Activated CD4-positive, alpha-beta T cell treated with anti-CD3 and anti-CD28 coated beads, Interleukin-2, amount 50 U/mL, for 48 hours (primary cell): ENCODE results near the gene IRF2BPL.

ENCODE experiments used
- DNase-seq, 2 experiments: peaks; one replicate each; pipeline ENCODE4 v3.0.0-alpha.2; 2020

IRF2BPL gene

DNA sequence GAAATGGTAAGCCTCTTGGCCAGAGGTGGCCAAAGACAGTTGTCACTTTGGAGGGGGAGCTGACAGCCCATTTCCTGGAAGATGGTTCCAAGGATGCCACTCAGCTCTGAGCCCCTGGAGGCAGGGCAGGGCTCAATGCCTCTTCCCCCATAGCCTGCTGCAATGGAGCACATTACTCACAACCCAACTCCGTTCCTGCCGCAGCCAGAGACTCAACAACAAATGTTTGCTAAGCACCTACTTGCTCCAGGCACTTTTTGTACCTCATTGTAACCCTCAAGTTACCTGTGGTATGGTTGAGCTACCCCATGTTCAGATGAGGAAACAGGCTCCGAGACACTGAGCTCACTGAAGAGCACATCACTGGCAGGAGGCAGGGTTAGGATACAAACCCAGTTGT, 19.5 kb downstream of the IRF2BPL start:
- no peak for DNase-seq

DNA sequence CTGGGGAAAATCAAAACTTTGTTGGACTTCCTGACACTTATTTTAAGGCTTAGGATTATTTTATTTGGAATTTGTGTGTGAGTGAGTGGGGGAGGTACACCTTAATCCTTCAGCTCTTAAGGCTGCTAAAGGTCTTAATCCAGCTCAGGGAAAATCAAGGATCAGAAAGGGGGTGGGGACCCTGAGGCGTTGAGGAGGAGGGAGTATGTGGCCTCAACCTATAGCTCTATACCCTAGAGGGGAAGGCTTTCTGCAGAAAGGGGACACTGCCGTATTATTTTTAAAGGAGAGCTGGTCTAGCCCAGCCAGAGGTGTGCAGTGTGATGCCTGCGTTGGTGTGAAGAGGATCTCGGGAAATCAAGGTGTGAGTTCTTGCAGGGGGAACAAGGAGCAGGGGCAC, 20.0 kb downstream of the IRF2BPL start:
- no peak for DNase-seq

DNA sequence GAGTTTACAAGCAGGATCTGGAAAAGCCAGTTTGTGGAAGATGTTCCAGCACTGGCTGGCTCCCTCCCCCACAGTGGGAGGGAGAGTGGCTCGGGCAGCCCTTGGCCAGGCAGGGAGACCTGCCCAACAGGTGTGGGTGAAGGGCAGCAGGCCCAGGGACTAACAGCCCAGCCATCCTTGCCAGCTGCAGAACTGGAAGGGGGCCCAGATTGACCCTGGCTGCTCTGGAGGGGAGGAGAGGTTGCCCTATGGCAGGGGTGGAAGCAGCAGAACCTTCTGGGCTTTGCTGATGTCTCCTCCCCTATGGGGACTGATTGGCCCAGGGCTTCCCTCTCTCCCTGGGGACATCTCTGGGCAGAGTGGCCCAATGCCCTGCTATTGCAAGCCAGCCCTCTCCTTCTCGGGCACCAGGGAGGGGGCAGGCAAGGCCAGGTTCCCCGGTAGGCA, 20.5 kb downstream of the IRF2BPL start:
- no peak for DNase-seq

DNA sequence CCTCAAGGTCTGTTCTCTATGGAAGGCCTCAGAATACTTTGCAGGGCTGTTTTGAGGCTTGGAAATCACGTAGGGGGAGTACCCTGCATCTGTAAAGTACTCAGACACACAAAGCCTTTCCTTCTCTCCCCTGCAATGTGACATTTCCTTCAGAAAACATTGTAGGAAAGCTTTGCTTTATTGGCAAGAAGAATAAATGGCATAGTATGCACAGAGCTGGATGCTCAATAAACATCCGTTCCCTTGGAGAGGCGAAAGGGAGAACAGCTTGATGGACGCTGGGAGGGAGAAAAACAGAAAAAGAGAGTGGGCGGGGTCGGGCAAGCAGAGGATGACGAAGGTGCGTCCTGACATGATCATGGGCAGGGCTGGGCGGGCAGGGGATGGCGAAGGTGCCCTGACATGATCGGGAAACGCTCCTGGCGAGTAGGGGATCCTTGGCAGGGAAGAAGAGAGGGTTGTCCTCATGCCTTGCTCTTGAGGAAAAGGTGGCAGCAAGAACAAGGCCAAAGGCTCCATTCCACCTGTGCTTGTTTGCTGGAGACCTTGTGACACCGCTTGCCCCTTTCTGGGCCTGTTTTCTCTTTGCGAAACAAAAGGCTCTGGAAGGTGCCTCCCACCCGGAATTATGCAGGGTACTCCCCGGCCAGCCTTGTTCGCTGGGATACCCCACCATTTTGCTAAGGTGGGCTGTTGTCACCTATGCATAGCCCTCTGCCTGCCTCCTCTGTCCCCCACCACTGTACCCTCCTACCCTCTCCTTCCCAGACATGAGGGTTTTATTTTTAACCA, 21.1 kb downstream of the IRF2BPL start:
- no peak for DNase-seq

DNA sequence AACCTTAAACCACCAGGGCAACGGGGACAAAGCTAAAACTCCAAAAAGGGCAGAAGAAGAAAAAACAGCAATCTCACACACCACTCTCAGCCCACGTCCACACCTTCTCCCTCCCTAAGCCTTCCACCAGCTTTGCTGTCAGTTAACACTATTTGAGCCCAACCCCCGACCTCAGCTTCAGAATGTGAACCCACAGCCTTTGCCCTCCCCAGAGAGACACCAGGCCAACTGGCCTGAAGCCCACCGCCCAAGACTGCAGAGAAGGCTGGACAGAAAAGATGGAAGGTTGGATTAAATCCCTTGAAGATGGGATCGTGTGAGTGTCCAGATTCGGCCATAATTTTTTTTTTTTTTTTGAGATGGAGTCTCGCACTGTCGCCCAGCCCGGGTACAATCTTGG, 22.4 kb downstream of the IRF2BPL start:
- no peak for DNase-seq

DNA sequence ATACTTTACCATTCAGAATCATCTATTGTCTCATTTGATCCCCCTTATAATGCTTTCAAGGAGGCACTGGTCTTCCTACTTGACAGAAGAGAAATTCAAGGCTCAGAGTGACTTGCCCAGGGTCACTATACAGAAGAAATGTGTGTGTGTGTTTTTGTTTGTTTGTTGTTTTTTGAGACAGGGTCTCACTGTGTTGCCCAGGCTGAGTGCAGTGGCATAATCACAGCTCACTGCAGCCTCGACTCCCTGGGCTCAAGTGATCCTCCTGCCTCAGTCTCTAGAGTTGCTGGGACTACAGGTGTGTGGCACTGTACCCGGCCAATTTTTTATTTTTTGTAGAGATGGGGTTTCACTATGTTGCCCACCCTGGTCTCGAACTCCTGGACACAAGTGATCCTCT, 22.9 kb downstream of the IRF2BPL start:
- DNase-seq, result no peak

DNA sequence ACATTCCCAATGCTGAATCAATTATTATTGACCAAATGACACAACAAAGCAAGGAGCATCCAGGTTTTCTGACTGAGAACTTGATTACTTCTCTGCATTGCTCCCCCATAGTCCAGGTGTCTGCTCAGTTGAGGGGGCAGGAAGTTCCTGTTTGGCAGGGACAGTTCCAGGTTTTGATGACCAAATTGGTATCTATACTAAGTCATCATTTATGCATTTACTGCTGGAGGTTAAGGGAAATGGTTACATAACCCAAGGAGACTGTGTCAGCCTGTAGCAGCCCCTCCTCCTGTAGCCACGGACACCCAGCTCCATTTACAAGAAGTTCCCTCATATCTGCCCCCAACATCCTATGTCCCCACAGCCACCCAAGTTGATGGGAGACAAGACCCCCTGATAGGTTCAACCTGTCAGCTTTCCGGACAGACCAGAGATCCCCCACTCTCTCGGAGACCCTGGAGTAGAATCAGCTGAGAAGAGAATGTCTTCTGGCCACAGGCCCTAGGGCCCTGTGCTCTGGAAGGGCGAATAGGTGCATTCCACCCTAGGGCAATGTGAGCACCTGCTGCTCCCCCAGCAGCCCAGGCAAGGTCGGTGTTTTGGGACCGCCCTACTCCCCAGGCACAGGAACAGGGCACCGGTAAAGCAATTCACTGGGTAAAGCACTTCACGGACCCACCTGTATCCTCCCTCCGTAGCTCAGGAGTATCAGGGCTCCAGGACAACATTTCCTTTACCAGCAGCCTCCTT, 23.6 kb downstream of the IRF2BPL start:
- no peak for DNase-seq

DNA sequence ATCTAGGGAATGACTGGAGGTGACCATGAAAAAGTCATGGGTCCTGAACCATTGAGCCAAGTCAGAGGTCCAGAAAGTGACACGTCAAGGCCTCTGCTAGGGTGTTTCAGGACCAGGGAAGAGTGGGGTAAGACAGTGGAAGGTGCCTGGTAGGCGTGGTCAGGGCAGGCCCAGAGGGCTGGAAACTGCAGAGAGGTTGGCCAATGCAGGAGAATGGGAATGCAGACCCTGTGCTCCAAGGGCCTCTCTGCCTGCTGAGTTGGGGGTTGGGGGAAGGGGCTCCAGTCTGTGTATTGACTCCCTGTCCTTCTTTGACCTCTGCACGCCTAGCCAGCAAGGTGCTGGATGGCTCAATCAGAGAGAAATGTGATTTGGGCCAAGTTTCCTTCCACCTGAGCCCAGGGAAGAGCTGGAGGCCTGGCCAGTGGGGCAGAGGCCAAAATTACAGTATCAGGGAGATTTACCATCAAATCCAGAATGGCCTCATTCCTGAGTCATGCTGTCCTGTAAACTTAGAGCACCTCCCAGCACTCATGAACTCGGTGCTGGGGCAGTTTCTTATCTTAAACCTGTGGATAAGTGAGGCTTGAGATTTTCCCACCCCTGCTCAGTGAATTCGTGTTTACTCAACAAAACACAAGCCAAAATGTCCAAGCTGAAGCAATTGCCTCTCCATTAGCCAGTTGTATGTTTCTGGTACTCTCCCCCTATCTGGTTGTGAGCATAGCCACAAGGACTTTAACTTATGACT, 24.4 kb downstream of the IRF2BPL start:
- DNase-seq, result no peak

DNA sequence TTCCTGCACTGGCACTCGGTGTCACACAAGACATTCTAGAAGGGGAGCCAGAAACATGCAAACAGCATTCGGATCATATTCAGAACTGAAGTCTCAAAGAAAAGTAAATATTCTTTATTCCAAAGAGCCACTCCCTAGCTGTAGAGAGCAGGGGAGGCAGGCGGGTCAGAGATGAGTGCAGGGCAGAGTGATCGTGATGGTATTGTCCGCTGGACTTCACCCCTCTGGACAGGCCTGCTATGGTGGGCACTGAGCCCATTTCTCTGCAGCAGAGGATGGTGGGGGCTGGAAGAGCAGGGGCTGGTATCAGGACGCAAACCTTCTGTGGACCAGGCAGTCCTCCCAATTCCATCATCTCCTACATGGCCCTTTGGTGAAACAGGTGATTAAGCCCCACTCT, 25.6 kb downstream of the IRF2BPL start:
- no peak for DNase-seq

DNA sequence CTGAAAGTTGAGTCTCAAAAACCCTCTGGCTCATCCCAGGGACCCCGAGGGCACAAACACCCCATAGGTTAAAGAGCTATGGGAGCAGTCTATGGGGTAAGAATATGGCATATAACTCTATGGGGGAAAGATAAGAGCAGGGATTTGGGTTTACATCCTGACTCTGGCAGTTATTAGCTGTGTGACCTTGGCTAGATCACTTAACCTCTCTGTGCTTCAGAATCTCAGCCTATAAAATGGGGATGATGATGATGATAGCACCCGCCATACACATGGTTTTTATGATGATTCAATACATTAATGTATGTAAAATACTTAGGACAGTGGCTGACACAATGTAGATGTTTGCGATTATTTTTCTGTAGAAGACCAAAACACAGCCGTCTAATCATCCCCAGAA, 26.2 kb downstream of the IRF2BPL start:
- DNase-seq, result no peak

DNA sequence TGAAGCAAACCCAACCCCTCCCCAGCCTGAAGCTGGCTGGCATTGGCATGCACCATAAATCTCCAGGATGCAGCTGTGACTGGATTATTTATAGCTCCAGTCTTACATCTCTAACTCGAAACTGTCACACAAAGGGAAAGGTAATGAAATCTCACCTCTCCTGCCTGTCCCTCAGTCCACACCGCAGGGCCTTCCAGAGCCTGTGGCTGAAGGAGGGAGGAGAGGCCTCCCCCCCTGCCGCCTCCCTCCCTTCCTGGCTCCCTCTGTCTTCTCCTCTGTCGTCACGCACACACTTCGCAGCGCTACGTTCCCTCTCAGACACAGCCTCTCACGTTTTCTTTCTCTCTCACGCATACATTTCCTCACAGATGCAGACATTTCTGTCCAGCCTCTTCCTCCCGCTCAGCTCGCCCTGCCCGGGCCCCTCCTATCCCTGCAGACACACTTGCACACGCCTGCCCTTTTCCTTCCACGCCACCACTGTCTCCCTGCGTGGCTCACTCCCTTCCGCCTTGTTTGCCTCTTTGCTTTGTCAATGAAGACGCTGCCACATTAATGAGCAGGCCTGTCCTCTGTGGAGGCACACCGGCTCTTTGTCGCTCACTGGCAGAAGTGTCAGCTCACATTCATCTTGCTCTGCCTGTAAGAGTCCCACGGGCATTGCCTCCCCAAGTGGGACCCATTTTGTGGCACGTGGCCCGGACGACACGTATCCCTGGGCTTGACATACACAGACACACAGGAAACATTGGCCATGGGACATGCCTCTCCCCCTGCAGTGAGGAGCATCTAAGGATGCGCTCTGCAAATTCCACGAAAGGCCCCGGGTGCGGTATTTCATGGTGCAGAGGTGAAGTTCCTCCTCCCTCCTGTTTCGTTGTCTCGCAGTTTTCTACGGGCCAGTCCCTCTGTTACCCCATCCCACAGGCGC, 27.9 kb downstream of the IRF2BPL start:
- no peak for DNase-seq

DNA sequence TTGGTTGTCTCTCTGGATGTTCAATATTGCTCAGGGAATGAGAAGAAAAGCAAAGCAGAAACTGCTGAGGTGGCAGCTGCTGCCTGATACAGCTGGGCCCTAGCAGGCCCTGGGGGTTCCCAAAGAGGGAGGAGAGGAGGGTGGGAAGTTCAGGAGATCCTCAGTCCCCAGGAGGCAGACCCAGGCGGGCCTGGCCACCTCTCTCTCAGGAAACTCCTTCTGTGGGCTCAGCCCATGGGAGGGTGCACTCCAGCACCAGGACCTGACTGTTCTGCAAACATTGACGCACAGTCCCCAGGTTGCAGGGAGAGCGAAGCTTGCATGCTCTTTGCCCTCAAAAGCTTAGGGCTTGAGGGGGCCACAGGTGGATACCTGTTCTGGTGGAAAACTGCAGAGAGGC, 29.6 kb downstream of the IRF2BPL start:
- no peak for DNase-seq

DNA sequence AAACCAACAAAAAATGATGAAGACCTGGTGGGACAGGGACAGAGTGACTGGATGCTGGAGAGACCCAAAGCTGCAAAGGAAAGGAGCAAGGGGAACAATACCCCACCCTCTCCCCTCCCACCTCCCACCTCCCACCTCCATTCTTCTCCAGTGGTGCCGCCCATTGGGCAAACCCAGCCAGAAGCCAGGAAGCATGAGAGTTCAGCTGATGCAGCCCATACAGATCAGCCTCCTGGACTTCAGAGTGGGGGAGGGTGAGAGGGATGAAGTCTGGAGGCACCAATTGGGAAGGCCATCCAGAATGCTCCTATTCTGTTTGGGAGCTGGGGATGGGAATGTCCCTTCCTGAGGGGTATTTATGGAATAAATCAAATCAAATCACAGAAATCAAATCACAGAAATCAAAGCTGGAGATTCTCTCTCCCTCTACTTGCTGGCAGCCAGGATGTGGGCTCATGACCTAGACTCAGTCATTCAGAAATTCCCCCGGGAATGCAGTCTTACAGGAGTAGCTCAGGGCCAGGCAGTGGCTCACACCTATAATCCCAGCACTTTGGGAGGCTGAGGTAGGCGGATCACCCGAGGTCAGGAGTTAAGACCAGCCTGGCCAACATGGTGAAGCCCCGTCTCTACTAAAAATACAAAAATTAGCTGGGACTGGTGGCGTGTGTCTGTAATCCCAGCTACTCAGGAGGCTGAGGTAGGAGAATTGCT, 31.1 kb downstream of the IRF2BPL start:
- DNase-seq, result no peak

DNA sequence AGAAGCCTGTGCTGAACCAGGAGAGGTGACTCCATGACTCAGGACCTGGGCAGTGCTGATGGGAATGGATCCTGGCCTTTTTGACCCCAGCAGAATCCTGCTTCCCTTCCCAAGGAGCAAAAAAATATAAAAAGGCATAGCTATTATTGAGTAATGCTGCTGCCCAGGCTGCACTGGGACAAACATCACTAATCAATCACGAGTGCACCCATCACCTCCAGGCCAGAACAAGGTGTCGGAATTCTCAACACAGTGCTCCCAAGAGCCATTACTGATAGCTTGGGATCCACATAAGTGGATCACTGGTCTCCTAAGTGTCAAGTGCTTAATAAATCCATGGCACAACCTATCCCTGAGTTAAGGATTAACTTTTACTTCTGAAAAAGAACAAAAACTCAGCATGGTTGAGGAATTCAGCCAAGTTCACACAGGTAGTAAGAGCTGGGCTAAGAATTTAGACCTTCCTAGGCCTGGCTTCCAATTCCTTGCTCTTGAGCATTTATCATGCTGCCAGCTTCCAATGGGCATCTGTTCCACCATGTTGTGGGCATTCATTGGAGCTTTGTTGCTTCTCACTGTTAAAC, 31.9 kb downstream of the IRF2BPL start:
- DNase-seq, result no peak

DNA sequence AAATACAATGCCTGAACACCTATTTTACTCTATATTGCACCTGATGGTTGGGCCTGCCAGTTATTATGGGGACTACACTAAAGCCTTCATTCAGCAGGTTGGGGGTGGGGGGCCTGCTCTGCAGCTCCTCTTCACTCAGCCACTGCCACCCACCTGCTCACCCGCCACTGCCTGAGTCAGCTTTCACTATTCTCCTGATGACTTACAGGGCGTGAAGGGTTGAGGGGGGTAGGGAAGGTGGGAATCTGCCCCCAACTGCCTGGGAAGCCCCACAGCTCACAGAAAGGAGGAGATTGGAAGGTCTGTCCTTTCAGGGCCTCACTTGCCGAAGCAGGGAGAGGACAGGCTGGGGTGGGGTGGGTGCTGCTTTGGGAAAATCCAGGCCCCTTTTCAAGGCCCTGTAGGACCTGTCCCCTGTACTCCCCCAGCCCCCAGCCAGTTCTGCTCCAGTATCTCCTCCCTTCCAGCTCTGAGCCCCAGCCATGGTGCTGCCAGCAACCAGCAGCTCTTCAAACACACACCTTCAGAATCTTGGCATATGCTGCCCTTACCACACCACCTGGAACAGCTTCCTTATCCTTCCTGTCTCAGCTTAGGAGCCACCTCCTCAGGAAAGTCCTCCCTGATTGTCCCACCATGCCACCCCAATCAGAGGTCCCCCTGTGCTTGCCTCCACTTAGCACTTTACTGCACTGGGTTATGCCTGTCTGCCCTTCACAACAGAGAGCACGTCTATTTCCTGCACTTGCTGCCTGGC, 33.1 kb downstream of the IRF2BPL start:
- peak; percentile 33 to 48 for DNase-seq

DNA sequence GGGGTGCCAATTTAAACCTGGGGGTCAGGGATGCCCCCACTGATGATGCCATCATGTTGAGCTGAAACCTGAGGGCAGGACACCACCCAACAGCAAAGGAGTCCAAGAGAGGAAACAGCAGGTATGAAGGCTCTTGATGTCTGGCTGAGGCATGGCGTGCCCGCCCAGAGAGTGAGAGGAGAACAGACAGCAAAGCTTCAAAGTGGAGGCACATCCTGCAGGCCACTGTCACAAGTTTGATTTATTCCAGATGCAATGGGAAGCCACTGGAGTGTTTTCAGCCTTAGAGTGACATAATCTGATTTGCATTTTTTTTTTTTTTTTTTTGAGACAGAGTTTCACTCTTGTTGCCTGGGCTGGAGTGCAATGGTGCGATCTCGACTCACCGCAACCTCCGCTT, 34.8 kb downstream of the IRF2BPL start:
- no peak for DNase-seq

DNA sequence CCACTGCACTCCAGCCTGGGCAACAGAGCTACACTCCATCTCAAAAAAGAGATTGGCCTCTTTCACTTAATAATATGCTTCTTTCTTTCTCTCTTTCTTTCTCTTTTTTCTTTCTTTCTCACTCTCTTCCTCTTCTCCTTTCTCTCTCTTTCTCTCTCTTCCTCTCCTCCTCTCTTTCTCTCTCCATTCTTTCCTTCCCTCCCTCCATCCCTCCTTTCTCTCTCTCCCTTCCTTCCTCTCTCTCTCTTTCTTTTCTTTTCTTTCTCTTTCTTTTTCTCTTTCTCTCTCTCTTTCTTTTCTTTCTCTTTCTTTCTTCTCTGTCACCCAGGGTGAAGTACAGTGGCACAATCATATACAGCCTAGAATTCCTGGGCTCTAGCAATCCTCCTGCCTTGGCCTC, 38.4 kb downstream of the IRF2BPL start:
- DNase-seq, result no peak

DNA sequence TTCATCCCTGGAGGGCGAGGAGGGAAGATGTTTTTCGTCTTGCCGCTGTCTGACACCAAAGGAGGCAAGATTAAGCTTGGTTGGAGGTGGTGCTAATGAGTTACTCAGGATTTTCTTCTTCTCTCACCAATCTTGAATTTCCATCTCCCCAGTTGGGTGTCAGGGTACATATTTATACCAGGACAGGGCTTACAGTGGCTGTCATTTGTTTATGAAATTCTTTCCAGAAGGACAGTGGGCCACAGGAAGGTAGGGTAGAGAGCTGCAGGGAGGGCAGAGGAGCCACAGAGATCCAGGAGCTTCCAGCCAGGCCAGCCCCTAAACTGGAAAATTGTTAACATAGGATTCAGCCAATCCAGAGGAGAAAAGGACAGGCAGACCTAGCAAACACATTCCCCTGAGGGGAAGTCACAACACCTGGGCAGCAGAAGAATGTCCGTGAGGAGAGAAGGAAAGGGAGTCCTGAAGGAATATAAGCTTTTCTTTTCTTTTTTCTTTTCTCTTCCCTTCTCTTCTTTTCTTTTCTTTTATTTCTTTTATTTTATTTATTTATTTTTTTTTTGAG, 40.5 kb downstream of the IRF2BPL start:
- no peak for DNase-seq

DNA sequence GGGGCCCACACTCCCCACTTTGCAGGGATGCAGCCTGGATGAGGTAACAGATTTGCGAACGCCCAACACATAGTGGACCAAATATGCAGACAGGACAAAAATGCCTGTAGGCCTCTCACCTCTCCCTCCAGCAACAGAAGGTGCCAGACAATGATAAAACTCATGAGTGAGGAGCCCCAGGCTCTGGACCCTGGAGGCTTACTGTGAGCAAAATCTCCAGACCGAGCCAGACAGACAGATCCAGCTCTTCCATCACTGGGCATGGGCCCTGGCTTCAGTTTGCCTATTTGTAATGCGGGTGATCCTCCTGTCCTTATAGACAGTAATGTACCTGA, 42.3 kb downstream of the IRF2BPL start:
- DNase-seq, result no peak

DNA sequence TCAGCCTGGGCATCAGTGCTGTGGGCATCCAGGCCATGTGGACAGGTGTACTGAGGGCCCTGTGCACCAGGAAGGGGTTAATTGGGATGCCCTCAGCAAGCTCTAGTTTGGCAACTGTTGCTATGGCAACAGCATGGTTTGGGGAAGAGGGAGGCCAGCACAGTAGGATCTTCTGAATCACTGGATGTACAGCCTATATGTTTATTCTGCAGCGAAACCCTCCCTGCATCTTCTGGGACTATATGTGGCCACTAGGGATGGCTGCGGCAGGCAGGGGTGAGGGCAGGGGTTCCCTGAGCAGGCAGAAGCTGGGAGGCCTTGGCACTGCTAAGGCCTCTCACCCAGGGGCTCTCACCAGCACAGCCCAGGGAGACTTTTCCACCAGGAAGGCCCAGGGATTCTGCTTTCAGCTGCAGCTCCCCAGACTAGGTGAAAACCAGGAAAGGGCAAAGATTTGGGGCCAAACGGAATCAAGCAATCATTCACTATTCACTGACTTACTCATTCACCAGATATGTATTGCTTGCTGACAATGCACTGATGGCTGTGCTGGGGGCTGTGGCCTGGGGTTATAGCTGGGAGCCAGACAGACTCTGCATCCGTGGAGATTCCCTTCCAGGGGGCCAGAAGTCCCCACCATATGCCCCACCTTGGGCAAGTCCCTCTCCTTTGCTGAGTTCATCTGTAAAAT, 42.8 kb downstream of the IRF2BPL start:
- DNase-seq, result no peak
